Mucosa of rectum (tissue), 2 donors: ENCODE data around the gene SASH1.

Source experiments
- H3K27ac ChIP-seq, 2 donors: one replicate each; pipeline ENCODE4 v1.7.0; 2013; ENCODE audit warnings: inconsistent platforms in 2 of 2, low read depth in 2 of 2, low read length in 2 of 2
- H3K27me3 ChIP-seq, 2 donors: one replicate each; pipeline ENCODE4 v1.7.0; 2013; ENCODE audit warnings: low read length in 2 of 2; ENCODE audit not compliant: control insufficient read depth in 2 of 2, insufficient read depth in 2 of 2
- H3K36me3 ChIP-seq, 2 donors: one replicate each; pipeline ENCODE4 v1.7.0; 2013; ENCODE audit warnings: low read length in 2 of 2; ENCODE audit not compliant: control insufficient read depth in 2 of 2, insufficient read depth in 2 of 2
- H3K4me1 ChIP-seq, 2 donors: one replicate each; pipeline ENCODE4 v1.7.0; 2013; ENCODE audit warnings: low read length in 2 of 2, mild to moderate bottlenecking in 1 of 2; ENCODE audit not compliant: control insufficient read depth in 2 of 2, insufficient read depth in 2 of 2
- H3K4me3 ChIP-seq, 2 donors: one replicate each; pipeline ENCODE4 v1.7.0; 2013; ENCODE audit warnings: low read length in 2 of 2
- H3K9ac ChIP-seq, 2 donors: one replicate each; pipeline ENCODE4 v1.7.0; 2013; ENCODE audit warnings: low read length in 2 of 2, low read depth in 1 of 2, mild to moderate bottlenecking in 1 of 2
- H3K9me3 ChIP-seq, 2 donors: one replicate each; pipeline ENCODE4 v1.7.0; 2013; ENCODE audit warnings: low read length in 2 of 2; ENCODE audit not compliant: control insufficient read depth in 2 of 2
- donor health status: healthy.
- donor health status: Normal muscosa, but diverticular disease.

SASH1 gene

GRCh38 chr6:148309301-148309700, 33.3 kb upstream of the SASH1 start:
- Histone ChIP-seq H3K36me3 (no peaks in the 10 kb centered on the region), H3K4me1 (no peaks in the 10 kb centered on the region), H3K27ac (no peak overlapping the region), H3K9ac (no peak overlapping the region), H3K4me3 (no peak overlapping the region), H3K9me3 (no peaks in the 10 kb centered on the region), H3K27me3 (no peaks in the 10 kb centered on the region)

GRCh38 chr6:148311966-148312669, 30.5 kb upstream of the SASH1 start:
- Histone ChIP-seq H3K27ac (no peak overlapping the region), H3K36me3 (no peaks in the 10 kb centered on the region), H3K4me1 (no peaks in the 10 kb centered on the region), H3K9ac (no peak overlapping the region), H3K27me3 (no peaks in the 10 kb centered on the region), H3K9me3 (no peaks in the 10 kb centered on the region), H3K4me3 (no peak overlapping the region)

DNA sequence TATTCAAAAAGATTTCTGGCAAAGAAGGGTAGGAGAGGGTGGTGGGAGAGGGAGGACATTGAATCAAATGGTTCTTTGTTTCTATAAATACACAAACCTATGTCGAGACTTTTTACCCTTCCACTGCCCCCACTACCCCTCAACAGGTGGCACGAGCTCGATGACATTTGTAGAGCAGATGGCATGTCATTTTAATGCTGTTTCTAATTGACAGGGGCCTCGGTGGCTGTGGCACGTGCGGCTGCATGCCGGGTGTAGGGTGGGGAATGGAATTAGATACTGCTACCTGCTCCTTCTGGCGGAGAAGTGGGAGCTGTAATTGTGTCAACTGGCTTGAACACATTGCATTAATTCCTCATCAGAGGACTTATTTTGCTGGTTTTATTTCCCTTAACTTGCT, 29.1 kb upstream of the SASH1 start:
- Histone ChIP-seq H3K27me3 (no peaks in the 10 kb centered on the region), H3K4me1 (no peaks in the 10 kb centered on the region), H3K4me3 (no peak overlapping the region), H3K36me3 (no peaks in the 10 kb centered on the region), H3K9me3 (no peaks in the 10 kb centered on the region), H3K9ac (no peak overlapping the region), H3K27ac (no peak overlapping the region)

DNA sequence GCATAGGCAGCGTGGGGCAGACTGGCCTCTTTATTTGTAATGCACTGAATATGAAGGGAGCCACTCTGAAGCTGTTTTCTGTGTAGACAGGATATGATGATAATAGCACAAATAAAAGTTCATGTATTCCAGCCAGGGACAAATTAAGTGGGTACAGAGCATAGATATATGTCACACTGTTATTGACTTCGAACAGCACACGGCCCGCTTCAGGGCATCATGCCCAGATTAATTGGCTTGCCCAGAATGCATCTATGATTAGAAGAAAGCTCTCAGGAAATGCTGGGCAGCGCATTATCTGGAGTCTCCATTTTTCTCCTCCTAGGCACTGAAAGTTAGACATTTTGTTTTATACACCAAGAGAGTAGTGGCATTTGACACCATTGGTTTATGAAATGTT, 26.3 kb upstream of the SASH1 start:
- Histone ChIP-seq H3K27ac (no peak overlapping the region), H3K4me3 (no peak overlapping the region), H3K9me3 (no peaks in the 10 kb centered on the region), H3K27me3 (no peaks in the 10 kb centered on the region), H3K4me1 (no peaks in the 10 kb centered on the region), H3K36me3 (no peaks in the 10 kb centered on the region), H3K9ac (no peak overlapping the region)

DNA sequence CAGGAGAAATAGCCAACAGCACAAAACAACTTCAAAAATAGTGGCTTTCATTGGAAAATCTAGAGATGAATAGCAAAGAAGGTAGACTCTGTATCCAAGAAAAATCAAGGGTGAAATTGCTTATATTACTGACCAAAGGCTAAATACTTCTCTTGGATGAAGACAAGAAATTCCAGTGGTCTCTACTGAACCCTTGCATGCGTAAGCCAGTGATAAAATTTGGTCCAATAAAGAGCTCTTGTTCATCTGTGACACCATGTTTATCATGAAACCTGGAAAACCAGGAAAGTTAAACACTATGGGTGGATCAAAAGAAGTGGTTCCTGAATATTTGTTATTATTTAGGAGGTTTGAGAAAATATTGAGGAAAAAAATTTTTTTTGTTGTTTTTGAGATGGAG, 25.6 kb upstream of the SASH1 start:
- Histone ChIP-seq H3K4me3 (no peak overlapping the region), H3K9ac (no peak overlapping the region), H3K27ac (no peak overlapping the region), H3K9me3 (no peaks in the 10 kb centered on the region), H3K36me3 (no peaks in the 10 kb centered on the region), H3K4me1 (no peaks in the 10 kb centered on the region), H3K27me3 (no peaks in the 10 kb centered on the region)

DNA sequence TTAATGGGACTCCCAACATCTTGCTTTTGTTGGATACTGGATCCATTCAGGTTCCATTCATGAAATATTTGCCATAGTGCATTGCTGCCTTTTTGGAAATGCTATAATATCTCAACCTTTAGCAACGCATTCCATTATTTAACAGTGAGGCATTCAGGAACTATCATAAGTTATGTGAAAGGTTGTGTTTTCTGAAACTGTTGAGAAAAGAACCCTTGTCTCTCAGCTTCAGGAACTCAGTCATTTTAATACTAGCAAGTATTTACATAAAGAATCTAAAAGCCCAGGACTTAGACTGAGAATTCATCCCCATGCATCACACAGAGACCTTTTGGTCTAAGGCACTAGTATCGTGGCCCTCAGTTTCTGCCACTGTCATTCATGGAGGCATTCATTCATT, 24.9 kb upstream of the SASH1 start:
- no peaks in the 10 kb centered on the region for H3K27me3 ChIP-seq
- no peak overlapping the region for H3K27ac ChIP-seq
- H3K4me3 ChIP-seq = no peak overlapping the region
- H3K4me1 ChIP-seq = no peaks in the 10 kb centered on the region
- H3K9me3 ChIP-seq = no peaks in the 10 kb centered on the region
- H3K36me3 ChIP-seq = no peaks in the 10 kb centered on the region
- H3K9ac ChIP-seq = no peak overlapping the region

DNA sequence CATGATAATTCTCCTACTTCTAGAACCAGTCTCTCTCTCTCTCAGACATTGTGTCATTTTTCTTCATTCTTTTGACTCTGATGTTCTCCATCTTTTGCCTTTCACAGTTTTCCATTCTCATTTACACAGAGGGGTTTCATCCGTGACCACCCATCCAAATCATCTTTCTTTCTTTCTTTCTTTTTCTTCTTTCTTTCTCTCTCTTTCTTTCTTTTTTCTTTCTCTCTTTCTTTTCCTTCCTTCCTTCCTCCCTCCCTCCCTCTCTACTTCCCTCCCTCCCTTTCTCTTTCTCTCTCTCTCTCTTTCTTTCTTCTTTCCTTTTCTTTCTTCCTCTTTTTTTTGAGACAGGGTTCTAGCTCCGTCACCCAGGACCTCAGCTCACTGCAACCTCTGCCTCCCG, 19.9 kb upstream of the SASH1 start:
- H3K27me3 ChIP-seq = no peaks in the 10 kb centered on the region
- no peak overlapping the region for H3K4me3 ChIP-seq
- no peaks in the 10 kb centered on the region for H3K36me3 ChIP-seq
- H3K9ac ChIP-seq = no peak overlapping the region
- no peaks in the 10 kb centered on the region for H3K9me3 ChIP-seq
- no peaks in the 10 kb centered on the region for H3K4me1 ChIP-seq
- H3K27ac ChIP-seq = no peak overlapping the region

GRCh38 chr6:148323344-148323743, 19.3 kb upstream of the SASH1 start:
- Histone ChIP-seq H3K27ac (no peak overlapping the region), H3K9me3 (no peaks in the 10 kb centered on the region), H3K27me3 (no peaks in the 10 kb centered on the region), H3K4me3 (no peak overlapping the region), H3K9ac (no peak overlapping the region), H3K4me1 (no peaks in the 10 kb centered on the region), H3K36me3 (no peaks in the 10 kb centered on the region)

GRCh38 chr6:148324297-148324985, 18.2 kb upstream of the SASH1 start:
- Histone ChIP-seq H3K27ac (no peak overlapping the region), H3K9ac (no peak overlapping the region), H3K27me3 (no peaks in the 10 kb centered on the region), H3K9me3 (no peaks in the 10 kb centered on the region), H3K4me3 (no peak overlapping the region), H3K4me1 (no peaks in the 10 kb centered on the region), H3K36me3 (no peaks in the 10 kb centered on the region)

DNA sequence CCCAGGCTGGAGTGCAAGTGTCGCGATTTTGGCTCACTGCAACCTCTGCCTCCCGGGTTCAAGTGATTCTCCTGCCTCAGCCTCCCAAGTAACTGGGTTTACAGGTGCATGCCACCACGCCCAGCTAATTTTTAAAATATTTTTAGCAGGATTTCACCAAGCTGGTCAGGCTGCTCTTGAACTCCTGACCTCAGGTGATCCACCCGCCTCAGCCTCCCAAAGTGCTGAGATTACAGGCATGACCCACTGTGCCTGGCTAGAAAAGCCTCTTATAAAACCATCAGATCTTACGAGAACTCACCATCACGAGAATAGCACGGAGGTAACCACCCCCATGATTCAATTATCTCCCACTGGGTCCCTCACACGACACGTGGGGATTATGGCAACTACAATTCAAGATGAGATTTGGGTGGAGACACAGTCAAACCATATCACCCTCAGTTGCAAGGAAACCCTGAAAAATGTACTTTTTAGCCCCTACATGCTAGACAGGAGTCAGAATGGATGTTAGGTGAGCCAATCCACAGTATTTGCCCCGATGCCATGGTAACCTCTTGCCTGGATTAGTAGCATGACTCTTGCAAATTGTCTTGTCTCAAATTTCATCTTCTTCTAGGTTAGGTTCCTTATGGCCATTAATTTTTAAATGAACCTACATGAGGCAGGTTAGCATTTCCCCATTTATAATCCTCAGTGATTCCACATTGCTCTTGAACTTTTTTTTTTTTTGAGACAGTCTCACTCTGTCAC, 17.1 kb upstream of the SASH1 start:
- H3K4me3 ChIP-seq = no peak overlapping the region
- no peaks in the 10 kb centered on the region for H3K27me3 ChIP-seq
- H3K27ac ChIP-seq = no peak overlapping the region
- no peaks in the 10 kb centered on the region for H3K36me3 ChIP-seq
- H3K4me1 ChIP-seq = no peaks in the 10 kb centered on the region
- no peaks in the 10 kb centered on the region for H3K9me3 ChIP-seq
- no peak overlapping the region for H3K9ac ChIP-seq
